CD14-positive monocyte (primary cell): ENCODE data around the gene TRIM23. TPM values are rescaled to one million over a fixed set of nuclear protein-coding genes. Genes with fewer than 3 reads are reported as not detected.

Experiments used
- DNase-seq, 3 donors: peaks; one replicate each; pipeline ENCODE4 v3.0.0-alpha.2; 2011 to 2022
- H2AFZ ChIP-seq: 2 replicates; pipeline ENCODE4 v1.6.0; 2012; ENCODE audit warnings: mild to moderate bottlenecking, low read depth, low read length, inconsistent platforms; ENCODE audit not compliant: insufficient read depth, poor library complexity, severe bottlenecking
- H3K27ac ChIP-seq, 2 donors: 1 replicate in 1 of 2; 2 replicates in 1 of 2; pipeline ENCODE4 v1.5.1; 2012 to 2013; ENCODE audit warnings: low read length in 2 of 2, control low read depth in 1 of 2, inconsistent platforms in 1 of 2, low read depth in 1 of 2, mild to moderate bottlenecking in 1 of 2
- H3K27me3 ChIP-seq, 2 donors: one replicate each; pipeline versions ENCODE4 v1.6.0 to v1.6.1; 2011 to 2013; ENCODE audit warnings: low read length in 2 of 2; ENCODE audit not compliant: control insufficient read depth in 2 of 2, insufficient read depth in 2 of 2
- H3K36me3 ChIP-seq, 2 donors: replicated peaks in 1 of 2; 1 replicate in 1 of 2; 2 replicates in 1 of 2; pipeline versions ENCODE4 v1.5.1 to v1.6.1; 2012 to 2013; ENCODE audit warnings: low read length in 2 of 2, control low read depth in 1 of 2, inconsistent platforms in 1 of 2, mild to moderate bottlenecking in 1 of 2; ENCODE audit not compliant: insufficient read depth in 2 of 2, control insufficient read depth in 1 of 2
- H3K4me1 ChIP-seq, 2 donors: 1 replicate in 1 of 2; 2 replicates in 1 of 2; pipeline versions ENCODE4 v1.5.1 to v1.6.1; 2012 to 2013; ENCODE audit warnings: low read length in 2 of 2, control low read depth in 1 of 2, inconsistent platforms in 1 of 2, mild to moderate bottlenecking in 1 of 2, moderate library complexity in 1 of 2; ENCODE audit not compliant: insufficient read depth in 2 of 2, control insufficient read depth in 1 of 2
- H3K4me2 ChIP-seq: replicated peaks from 2 replicates; pipeline ENCODE3; 2012; ENCODE audit warnings: low read length, moderate library complexity, mild to moderate bottlenecking; ENCODE audit not compliant: poor library complexity, severe bottlenecking; ENCODE audit errors: extremely low read depth
- H3K4me3 ChIP-seq, 3 experiments: fragments of 200-600 bp in 1 of 3; sonication (generic) in 1 of 3; replicated peaks in 1 of 3; 1 replicate in 2 of 3; 2 replicates in 1 of 3; pipeline ENCODE4 v1.5.1; 2011 to 2013; ENCODE audit warnings: low read length in 3 of 3, mild to moderate bottlenecking in 3 of 3, control low read depth in 2 of 3, low read depth in 2 of 3, inconsistent platforms in 1 of 3, moderate library complexity in 1 of 3
- H3K79me2 ChIP-seq: 2 replicates; pipeline ENCODE4 v1.6.0; 2012; ENCODE audit warnings: mild to moderate bottlenecking, control low read depth, inconsistent platforms, low read length, moderate library complexity; ENCODE audit not compliant: insufficient read depth
- H3K9ac ChIP-seq: 2 replicates; pipeline ENCODE4 v1.6.0; 2017; ENCODE audit warnings: low read length, mild to moderate bottlenecking; ENCODE audit not compliant: insufficient read depth, poor library complexity, severe bottlenecking
- H3K9me3 ChIP-seq, 2 donors: replicated peaks in 1 of 2; 1 replicate in 1 of 2; 2 replicates in 1 of 2; pipeline versions ENCODE4 v1.5.1 to v1.6.1; 2012 to 2013; ENCODE audit warnings: low read length in 2 of 2, control low read depth in 1 of 2; ENCODE audit not compliant: control insufficient read depth in 1 of 2, insufficient read depth in 1 of 2
- H4K20me1 ChIP-seq: 2 replicates; pipeline ENCODE4 v1.6.0; 2012; ENCODE audit warnings: mild to moderate bottlenecking, low read length, control low read depth, moderate library complexity; ENCODE audit not compliant: insufficient read depth
- H3K27ac Mint-ChIP-seq, 7 donors: one replicate each; pipeline ENCODE4 v1.8.0; 2020; ENCODE audit warnings: mild to moderate bottlenecking in 7 of 7, mixed read lengths in 7 of 7, moderate library complexity in 6 of 7, inconsistent platforms in 2 of 7
- H3K27me3 Mint-ChIP-seq, 3 donors: one replicate each; pipeline ENCODE4 v1.8.0; 2021 to 2022; ENCODE audit warnings: low read depth in 3 of 3, mild to moderate bottlenecking in 3 of 3, mixed read lengths in 3 of 3, moderate library complexity in 3 of 3, inconsistent platforms in 1 of 3
- H3K36me3 Mint-ChIP-seq, 2 donors: one replicate each; pipeline ENCODE4 v1.8.0; 2020; ENCODE audit warnings: mixed read lengths in 2 of 2, inconsistent platforms in 1 of 2, mild to moderate bottlenecking in 1 of 2
- H3K4me1 Mint-ChIP-seq: one replicate; pipeline ENCODE4 v1.8.0; 2020; ENCODE audit warnings: mild to moderate bottlenecking, mixed read lengths
- H3K4me3 Mint-ChIP-seq, 2 donors: one replicate each; pipeline ENCODE4 v1.8.0; 2020; ENCODE audit warnings: mild to moderate bottlenecking in 2 of 2, mixed read lengths in 2 of 2, moderate library complexity in 1 of 2
- H3K9me3 Mint-ChIP-seq, 7 donors: one replicate each; pipeline ENCODE4 v1.8.0; 2020 to 2022; ENCODE audit warnings: mixed read lengths in 7 of 7, mild to moderate bottlenecking in 6 of 7, moderate library complexity in 6 of 7, inconsistent platforms in 2 of 7
- CTCF ChIP-seq: fragments of 200-600 bp; IDR thresholded peaks from one replicate; pipeline ENCODE4 v1.8.0; 2022; ENCODE audit warnings: antibody characterized with exemption, mild to moderate bottlenecking
- WGBS: methylation state at CpG from one replicate; pipeline ENCODE4 v1.1.5; 2013; ENCODE audit warnings: missing lambda C conversion rate; ENCODE audit not compliant: insufficient coverage; 5-methylcytosine and 5-hydroxymethylcytosine counted together
- intact Hi-C, 2 donors: fragments of 100-400 bp; cut with micrococcal nuclease; formaldehyde crosslinking; loops; one replicate each; pipeline versions ENCODE4 v1.15.0 to v1.15.1; 2023
- polyA plus RNA-seq, 3 donors: library from polyadenylated mRNA; depleted of rRNA in 1 of 3; unstranded in 2 of 3; stranded (reverse) in 1 of 3; fragments of 300-500 nt in 2 of 3; fragments of >200 nt in 1 of 3; fragmentation: Illumina TruSeq in 2 of 3; gene quantifications; 1 replicate in 2 of 3; 2 replicates in 1 of 3; pipeline ENCODE4 v1.2.3, GENCODE V29; 2012 to 2021

The TRIM23 gene
- polyA plus RNA-seq, 3 donors, result 3.2 to 5.6 (median 3.3) TPM

DNA sequence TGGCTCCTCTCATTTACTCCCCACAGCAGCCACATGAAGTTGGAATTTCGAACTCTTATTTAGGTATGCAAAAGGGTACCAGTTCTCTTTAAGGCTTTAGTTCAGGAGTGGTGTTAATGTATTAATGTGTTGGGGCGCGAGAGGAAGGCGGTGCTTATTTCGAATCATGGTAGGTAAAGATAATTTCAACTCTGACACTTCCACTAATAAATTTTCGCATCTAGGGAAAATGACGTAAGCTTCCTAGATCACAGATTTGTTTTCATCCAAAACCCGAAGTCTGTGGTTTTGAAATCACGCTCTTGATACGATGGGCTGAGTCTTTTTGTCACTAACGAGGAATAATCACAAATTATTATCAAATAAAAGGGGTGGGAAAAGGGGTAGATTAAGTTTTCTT lies 60.4 kb downstream of the TRIM23 start:
- H3K79me2 ChIP-seq, result peaks cover 77% of the 10 kb centered on the region
- Mint-ChIP-seq H3K4me1 (peaks cover 23% of the 10 kb centered on the region), H3K36me3 (peaks cover 9 to 18% of the 10 kb centered on the region in 2 donors), H3K27me3 (peaks cover 0 to 2% (median 0%) of the 10 kb centered on the region in 3 donors), H3K4me3 (peak overlapping the region; percentile 90 to 97), H3K9me3 (peaks cover 0 to 2% (median 0%) of the 10 kb centered on the region in 7 donors), H3K27ac (peak overlapping the region; percentile 98 to 100 (median 99))
- peak overlapping the region; percentile 72 to 97 (median 92) for H3K4me3 ChIP-seq
- intact Hi-C loops, result loop anchor here (2.0 kb wide), 1 partner anchor 61 kb away; the partner anchor contains the start of genes SHLD3 (in 2 of the 2), TRAPPC13 (in 2 of the 2) and TRIM23 (in 2 of the 2)
- TF ChIP-seq CTCF, result no peak
- H3K27me3 ChIP-seq, result no peaks in the 10 kb centered on the region
- H2AFZ ChIP-seq, result peak overlapping the region; percentile 97
- H3K9ac ChIP-seq, result peak overlapping the region; percentile 93
- H3K4me1 ChIP-seq, result peaks cover 22 to 27% of the 10 kb centered on the region in 2 donors
- H3K36me3 ChIP-seq, result peaks cover 11 to 15% of the 10 kb centered on the region in 2 donors
- H3K4me2 ChIP-seq, result peak overlapping the region; percentile 94
- H4K20me1 ChIP-seq, result no peaks in the 10 kb centered on the region
- H3K9me3 ChIP-seq, result no peaks in the 10 kb centered on the region
- H3K27ac ChIP-seq, result peak overlapping the region; percentile 96 to 99
- peak in 2 of 3 donors; percentile 2 to 4 for DNase-seq
- WGBS, result no CpG with 5 or more reads among the region's 11 CpGs

- Histone ChIP-seq H3K27ac (peak within 1 kb of the TSS; percentile 96 to 99), H3K4me3 (peak within 1 kb of the TSS; percentile 72 to 97 (median 92)), H3K79me2 (peaks cover 78% of the 10 kb centered on the region), H3K27me3 (no peaks in the 10 kb centered on the region), H2AFZ (peak within 1 kb of the TSS; percentile 97), H3K4me2 (peak within 1 kb of the TSS; percentile 94), H4K20me1 (no peaks in the 10 kb centered on the region), H3K9me3 (no peaks in the 10 kb centered on the region), H3K36me3 (peaks cover 10 to 16% of the 10 kb centered on the region in 2 donors), H3K9ac (peak within 1 kb of the TSS; percentile 93), H3K4me1 (peaks cover 22 to 27% of the 10 kb centered on the region in 2 donors)
- H3K36me3 Mint-ChIP-seq, result peaks cover 10 to 20% of the 10 kb centered on the region in 2 donors
- H3K27me3 Mint-ChIP-seq, result peaks cover 0 to 2% (median 0%) of the 10 kb centered on the region in 3 donors
- intact Hi-C loops, result loop anchor here (2.0 kb wide), 1 partner anchor 62 kb away; the partner anchor contains the start of genes SHLD3 (in 2 of the 2), TRAPPC13 (in 2 of the 2) and TRIM23 (in 2 of the 2)
- peak within 1 kb of the TSS; percentile 90 to 97 for H3K4me3 Mint-ChIP-seq
- H3K9me3 Mint-ChIP-seq, result peaks cover 0 to 2% (median 0%) of the 10 kb centered on the region in 7 donors
- DNase-seq, result peak; percentile 91 to 95 (median 94)
- H3K4me1 Mint-ChIP-seq, result peaks cover 21% of the 10 kb centered on the region
- peak within 1 kb of the TSS; percentile 98 to 100 (median 99) for H3K27ac Mint-ChIP-seq
- WGBS, result under 1% methylated on average over 36 of the region's 54 CpGs
- no peak for TF ChIP-seq CTCF
These were observed 61.1 kb downstream of the TRIM23 start, which contains the start of the genes CENPK and PPWD1 for GRCh38 chr5:65562731-65563701. TSS of gene CENPK (minus strand) at chr5:65563168. CDS start at chr5:65554907, 8,261 bp downstream. TSS of gene PPWD1 (plus strand) at chr5:65563296. CDS start at chr5:65563311, 15 bp downstream.
